Adipose tissue (tissue), 3 donors: ENCODE measurements around the gene ST7L. TPM values are rescaled to one million over a fixed set of nuclear protein-coding genes. Genes with fewer than 3 reads are reported as not detected.
"Not testable (repeated sequence)": the region's sequence is repeated elsewhere in the genome, so short reads cannot be mapped to it uniquely, and the experiment has no call there.

Experiments
- H3K27ac ChIP-seq: one replicate; pipeline ENCODE4 v1.5.1; 2013; ENCODE audit warnings: low read depth, low read length
- WGBS, 3 donors: extraction: QIAGEN DNeasy Blood & Tissue Kit; methylation state at CpG; one replicate each; pipeline ENCODE4 v1.1.7; 2013; 5-methylcytosine and 5-hydroxymethylcytosine counted together
- polyA plus RNA-seq, 3 donors: library from polyadenylated mRNA; stranded (reverse); fragments of 200-250 nt; gene quantifications; one replicate each; pipeline ENCODE4 v1.2.3, GENCODE V29; 2013
- donor health status: healthy with polysubstance abuse.
- donor health status: Bipolar disorder and iron deficiency.
- donor health status: healthy.

The ST7L gene
- polyA plus RNA-seq, 3 donors = 6.6 to 10.6 (median 8.0) TPM

GRCh38 chr1:112624493-112624892 lies 5.6 kb upstream of the ST7L start:
- 85 to 92% (median 91%) methylated on average over 5 of the region's 5 CpGs for WGBS, 3 donors
- not testable (repeated sequence) for H3K27ac ChIP-seq

DNA sequence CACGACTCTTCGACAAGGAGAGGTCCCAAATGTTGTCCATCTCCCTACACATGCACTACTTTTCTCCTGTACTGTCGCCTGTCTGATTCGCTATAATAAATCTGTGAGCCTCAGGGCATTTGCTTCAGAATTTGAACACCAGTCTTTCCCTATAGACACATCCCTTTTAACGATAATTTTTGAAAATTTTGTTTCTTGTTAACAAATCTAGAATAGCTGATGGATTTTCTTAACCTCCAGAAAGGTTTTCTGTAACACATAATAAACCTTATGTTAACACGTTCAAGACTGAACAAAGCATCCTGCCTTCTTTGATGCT lies 1.4 kb upstream of the ST7L start:
- 0 to 2% (median 1%) methylated on average over 6 of the region's 6 CpGs for WGBS, 3 donors
- H3K27ac ChIP-seq = no peak overlapping the region

GRCh38 chr1:112619518-112620376 lies 806 bp upstream of the ST7L start, which contains the start of gene CAPZA1:
TSS of gene CAPZA1 (plus strand) at chr1:112619832. CDS start at chr1:112619845, 13 bp downstream.
- H3K27ac ChIP-seq = peak within 1 kb of the TSS; percentile 98
- 0% methylated on average over 50 of the region's 50 CpGs for WGBS, 3 donors

DNA sequence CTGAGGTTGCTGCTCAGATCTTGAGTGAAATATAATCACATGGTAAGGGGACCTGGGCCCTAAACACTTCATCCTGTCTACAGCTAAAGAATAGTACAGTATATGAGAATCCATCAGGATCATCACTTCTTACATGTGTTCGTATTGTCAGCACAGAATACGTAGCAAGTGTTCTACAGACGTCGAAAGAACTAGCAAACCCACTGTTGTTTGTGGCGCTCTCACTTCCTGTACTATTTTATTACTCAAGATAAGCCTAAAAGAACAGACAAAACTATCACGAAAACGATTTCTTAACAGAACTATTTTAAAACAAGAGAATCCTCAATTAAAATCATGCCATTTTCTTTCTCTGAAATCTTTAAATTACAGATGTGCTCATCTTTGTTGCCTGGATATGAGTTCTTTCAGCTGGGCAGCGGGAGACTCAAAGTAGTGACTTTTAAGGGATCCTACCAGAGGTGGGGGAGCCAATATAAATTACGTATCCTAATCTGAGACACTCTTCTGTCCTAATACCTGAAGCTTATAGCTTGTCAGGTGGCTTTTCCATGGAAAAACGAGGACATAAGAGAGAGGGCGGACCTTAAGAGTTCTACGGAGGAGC lies 724 bp downstream of the ST7L start:
- WGBS, 3 donors = 0 to 2% (median 0%) methylated on average over 12 of the region's 12 CpGs
- H3K27ac ChIP-seq = peak overlapping the region; percentile 98

DNA sequence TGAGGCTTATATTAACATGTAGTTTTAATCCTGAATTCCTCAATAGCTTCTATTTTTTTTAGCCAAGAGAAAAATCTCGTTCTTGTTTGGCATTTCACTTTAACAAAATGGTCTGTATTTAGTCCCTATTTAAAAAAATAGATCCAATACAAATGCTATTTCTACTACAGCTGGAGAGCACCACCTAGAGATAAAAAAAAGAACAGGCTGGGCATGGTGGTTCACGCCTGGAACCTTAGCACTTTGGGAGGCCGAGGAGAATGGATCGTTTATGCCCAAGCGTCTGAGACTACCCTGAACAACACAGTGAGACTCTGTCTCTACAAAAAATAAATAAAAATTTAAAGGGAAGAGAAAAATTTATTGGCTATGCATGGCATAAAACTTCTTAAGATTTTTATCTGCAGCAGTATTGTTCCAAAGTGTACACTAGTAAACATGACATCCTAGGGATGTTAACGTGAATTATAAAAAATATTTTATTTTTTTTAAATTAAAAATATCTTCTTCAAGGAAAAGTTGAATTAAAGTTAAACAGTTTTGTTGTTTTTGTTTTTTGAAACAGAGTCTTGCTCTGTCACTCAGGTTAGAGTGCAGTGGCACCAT lies 4.4 kb downstream of the ST7L start:
- no peak overlapping the region for H3K27ac ChIP-seq
- 68 to 79% (median 70%) methylated on average over 6 of the region's 6 CpGs for WGBS, 3 donors

GRCh38 chr1:112605633-112606327 lies 13.2 kb downstream of the ST7L start:
- 90 to 96% (median 92%) methylated on average over 4 of the region's 4 CpGs for WGBS, 3 donors
- H3K27ac ChIP-seq = no peak overlapping the region

DNA sequence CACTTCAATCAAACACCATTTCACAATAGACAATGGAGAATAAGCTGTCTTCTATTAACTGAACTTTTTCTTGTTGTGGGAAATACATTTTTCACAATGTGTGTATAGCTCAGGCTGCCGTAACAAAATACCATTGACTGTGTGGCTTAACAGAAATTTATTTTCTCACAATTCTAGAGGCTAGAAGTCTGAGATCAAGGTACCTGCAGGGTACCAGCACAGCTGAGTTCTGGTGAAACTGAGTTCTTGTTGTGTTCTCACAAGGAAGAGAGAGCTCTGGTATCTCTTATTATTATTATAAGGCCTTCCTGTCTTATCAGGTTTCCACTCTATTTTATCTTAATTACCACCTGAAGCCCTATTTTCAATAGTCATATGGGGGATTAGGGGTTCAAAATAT lies 15.4 kb downstream of the ST7L start:
- WGBS, 3 donors = 97 to 100% (median 99%) methylated on average over 1 of the region's 1 CpG
- no peak overlapping the region for H3K27ac ChIP-seq

DNA sequence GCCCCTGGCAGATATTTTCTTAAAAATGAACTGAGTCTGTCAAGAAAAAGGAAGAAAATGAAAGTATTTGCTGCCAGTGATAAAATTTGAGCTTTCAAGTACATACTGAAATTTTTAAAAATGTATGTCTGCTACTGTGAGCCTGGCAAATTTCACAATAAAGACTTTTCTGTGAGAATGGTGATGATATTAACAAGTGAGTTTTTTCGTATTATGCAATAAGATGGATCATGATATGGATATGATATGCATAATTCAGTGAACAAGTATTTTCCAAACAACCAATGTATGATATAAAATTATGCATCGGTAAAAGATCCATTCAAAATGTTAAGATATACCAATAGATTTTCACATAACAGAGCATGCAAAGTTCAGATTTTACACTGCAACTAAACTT lies 15.9 kb downstream of the ST7L start:
- no peak overlapping the region for H3K27ac ChIP-seq
- 94 to 97% (median 96%) methylated on average over 2 of the region's 2 CpGs for WGBS, 3 donors

- WGBS, 3 donors = 89 to 95% (median 93%) methylated on average over 4 of the region's 4 CpGs
- no peak overlapping the region for H3K27ac ChIP-seq
These were observed 19.5 kb downstream of the ST7L start for GRCh38 chr1:112599477-112599876.

DNA sequence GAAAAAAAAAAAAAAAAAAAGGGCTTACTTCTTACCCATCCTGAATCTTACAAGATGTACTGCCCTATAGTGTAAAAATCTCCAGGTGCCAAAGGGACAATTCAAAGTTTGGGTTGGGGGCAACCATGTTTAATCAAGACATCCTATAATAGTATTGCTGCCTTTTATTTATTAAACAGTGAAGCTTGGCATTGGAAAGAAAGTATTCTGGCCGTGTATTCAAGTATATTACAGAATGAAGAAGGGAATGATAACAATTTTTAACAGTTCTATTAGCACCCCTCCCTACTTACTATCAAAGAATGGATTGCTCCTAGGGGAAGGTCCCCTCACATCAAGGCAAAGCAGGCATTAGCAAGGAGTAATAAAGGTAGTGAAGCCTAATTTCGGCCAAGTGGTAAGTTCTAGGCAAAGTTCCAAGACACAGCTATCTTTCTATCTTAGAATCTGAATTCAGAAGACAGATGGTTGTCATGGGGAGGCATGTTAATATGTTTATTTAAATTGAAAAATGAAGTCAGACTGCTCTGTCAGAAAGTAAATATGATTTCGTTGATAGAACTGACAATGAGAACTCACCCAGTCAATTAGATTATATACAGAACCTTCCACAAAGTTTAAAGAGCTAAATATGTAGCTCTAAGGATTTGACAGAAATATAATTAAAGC lies 24.6 kb downstream of the ST7L start:
- 42 to 84% (median 64%) methylated on average over 3 of the region's 3 CpGs for WGBS, 3 donors
- no peak overlapping the region for H3K27ac ChIP-seq

- no peak overlapping the region for H3K27ac ChIP-seq
- WGBS, 3 donors = 92 to 100% (median 93%) methylated on average over 1 of the region's 1 CpG
These were observed 29.2 kb downstream of the ST7L start for GRCh38 chr1:112589766-112590165.

DNA sequence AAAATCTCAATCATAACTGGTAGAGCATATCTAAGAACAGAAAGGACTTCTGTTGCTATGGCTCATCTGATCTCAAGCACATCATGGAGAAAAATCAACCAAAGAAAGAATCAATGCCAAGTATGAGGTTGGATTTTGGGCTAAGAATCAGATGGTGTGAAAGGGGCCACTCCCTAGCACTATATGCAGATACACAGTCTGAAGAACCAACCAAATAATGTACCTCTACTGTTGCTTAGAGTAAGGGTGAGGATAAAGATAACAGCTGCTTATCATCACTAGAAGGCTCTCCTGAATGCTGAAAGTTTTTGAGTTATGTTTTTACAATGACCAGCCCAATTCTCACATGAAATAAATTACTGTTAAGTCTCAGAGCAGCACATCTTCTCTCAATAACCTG lies 35.6 kb downstream of the ST7L start:
- no peak overlapping the region for H3K27ac ChIP-seq

DNA sequence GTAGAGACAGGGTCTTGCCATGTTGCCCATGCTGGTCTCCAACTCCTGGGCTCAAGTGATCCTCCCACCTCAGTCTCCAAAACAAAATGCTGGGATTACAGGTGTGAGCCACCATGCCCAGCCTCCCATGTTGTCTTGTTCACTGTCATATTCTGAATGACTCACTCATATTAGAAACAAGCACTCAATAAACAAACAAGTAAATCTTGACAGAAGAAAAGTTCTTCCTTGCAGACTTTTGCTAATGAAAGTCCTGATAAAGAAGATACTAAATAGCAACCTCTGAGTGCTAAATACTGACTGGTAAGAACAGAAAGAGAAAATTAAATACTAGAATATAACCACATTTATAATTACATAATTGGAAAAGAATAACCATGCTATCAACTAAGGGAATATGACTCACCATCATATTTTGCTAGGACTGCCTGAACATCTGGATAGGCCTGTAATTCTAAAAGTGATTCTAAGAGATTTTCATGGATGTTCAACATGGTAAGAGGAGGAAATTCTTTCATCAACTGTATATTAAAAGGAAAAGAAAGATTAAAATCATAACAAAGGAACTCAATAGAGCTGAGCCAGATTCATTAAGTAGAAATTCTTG lies 37.3 kb downstream of the ST7L start:
- no peak overlapping the region for H3K27ac ChIP-seq

DNA sequence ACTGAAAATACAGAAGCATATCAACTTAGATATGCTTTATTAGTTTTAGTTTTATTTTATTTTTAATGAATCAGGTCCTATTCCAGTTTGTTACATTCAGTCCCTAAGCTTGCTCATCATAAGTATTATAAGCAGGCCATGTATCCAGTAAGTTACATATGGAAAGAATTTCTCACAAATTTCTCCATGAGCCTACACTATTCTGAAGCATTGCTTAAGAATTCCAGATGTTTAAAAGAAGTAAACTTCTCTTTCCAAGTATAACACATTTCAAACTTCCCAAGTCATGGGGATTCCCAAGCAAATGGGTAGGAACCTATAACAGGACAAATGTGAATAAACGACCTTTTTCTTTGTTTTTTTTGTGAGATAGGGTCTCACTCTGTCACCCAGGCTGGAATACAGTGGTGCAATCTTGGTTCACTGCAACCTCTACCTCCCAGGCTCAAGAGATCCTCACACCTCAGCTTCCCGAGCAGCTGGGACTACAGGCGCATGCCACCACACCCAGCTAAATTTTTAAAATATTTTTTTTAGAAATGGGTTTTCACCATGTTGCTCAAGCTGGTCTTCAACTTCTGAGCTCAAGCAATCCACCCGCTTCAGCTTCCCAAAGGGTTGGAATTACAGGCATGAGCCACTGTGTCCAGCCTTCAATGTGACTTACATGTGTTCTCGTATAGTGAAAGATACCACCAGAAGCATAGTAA lies 39.0 kb downstream of the ST7L start:
- H3K27ac ChIP-seq = no peak overlapping the region
- whole genome bisulfite sequencing, 3 donors = 91 to 95% (median 91%) methylated on average over 5 of the region's 5 CpGs

DNA sequence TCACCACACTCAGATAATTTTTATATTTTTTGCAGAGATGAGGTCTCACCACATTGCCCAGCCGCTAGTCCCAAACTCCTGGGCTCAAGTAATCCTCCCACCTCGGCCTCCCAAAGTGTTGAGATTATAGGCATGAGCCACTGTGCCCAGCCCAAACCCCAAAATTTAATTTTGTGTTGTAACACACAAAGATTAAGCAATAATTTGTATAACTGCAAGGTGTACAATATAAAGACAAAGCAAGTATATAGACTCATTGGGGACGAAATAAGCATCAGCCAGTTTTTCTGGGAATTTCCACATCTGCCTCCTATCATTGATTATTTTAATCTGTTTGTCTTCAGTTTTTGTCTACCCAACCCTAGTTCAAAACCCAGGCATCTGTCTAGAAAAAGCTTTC lies 42.7 kb downstream of the ST7L start:
- no peak overlapping the region for H3K27ac ChIP-seq
- WGBS, 3 donors = 84 to 98% (median 95%) methylated on average over 3 of the region's 3 CpGs

DNA sequence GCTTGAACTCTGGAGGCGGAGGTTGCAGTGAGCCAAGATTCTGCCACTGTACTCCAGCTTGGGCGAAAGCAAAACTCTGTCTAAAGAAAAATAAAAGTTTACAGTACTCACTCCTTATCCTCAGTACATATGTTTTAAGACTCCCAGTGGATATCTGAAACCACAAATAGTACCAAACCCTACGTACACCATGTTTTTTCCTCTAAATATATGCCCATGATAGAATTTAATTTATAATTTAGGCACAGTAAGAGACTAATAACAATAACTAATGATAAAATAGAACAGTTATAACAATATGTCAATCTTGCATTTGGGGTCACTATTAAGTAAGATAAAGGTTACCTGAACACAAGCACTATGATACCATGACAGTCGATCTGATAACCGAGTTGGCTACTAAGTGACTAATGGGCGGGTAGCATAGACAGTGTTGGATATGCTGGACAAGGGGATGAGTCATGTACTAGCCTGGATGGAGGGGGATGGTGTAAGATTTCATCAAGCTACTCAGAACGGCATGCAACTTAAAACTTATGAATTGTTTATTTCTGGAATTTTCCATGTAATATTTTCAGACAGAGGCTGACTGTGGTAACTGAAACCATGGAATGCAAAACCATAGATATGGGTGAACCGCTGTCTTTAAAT lies 43.7 kb downstream of the ST7L start:
- 84 to 94% (median 89%) methylated on average over 8 of the region's 8 CpGs for WGBS, 3 donors
- H3K27ac ChIP-seq = no peak overlapping the region

DNA sequence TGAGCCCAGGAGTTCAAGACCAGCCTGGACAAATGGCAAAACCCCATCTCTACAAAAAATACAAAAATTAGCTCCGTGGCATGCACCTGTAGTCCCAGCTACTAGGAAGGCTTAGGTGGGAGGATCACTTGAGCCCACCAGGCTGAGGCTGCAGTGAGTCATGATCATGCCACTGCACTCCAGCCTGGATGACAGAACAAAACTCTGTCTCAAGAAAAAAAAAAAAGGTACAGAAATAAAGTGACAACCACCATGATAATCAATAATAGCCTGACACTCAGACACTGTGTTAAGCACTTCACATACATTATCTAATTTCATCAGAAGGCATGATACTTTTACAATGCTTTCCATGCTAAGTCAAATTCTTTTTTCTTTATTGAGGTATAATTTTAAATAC lies 53.1 kb downstream of the ST7L start:
- no peak overlapping the region for H3K27ac ChIP-seq
- 91 to 100% (median 95%) methylated on average over 1 of the region's 1 CpG for WGBS, 3 donors
